MM.1S (cell line): ENCODE measurements around the gene FEM1C.
"Not testable (repeated sequence)": the region's sequence is repeated elsewhere in the genome, so short reads cannot be mapped to it uniquely, and the experiment has no call there.

Source experiments
- DNase-seq: peaks from one replicate; pipeline ENCODE4 v3.0.0-alpha.2; 2015
- H2AFZ ChIP-seq: fragments of 300-600 bp; sonication (generic); 2 replicates; pipeline ENCODE4 v1.6.0; 2016; ENCODE audit warnings: antibody characterized with exemption, low read length
- H3F3A ChIP-seq: fragments of 300-600 bp; sonication (generic); 2 replicates; pipeline ENCODE4 v1.6.1; 2016; ENCODE audit warnings: mild to moderate bottlenecking, antibody characterized with exemption, low read length, moderate library complexity, mixed read lengths; ENCODE audit not compliant: insufficient read depth
- H3K27ac ChIP-seq: fragments of 300-600 bp; sonication (generic); 2 replicates; pipeline ENCODE4 v1.5.1; 2016; ENCODE audit warnings: mild to moderate bottlenecking, low read length
- H3K27me3 ChIP-seq: fragments of 300-600 bp; sonication (generic); replicated peaks from 2 replicates; pipeline ENCODE4 v1.6.0; 2016; ENCODE audit warnings: low read length; ENCODE audit not compliant: insufficient read depth
- H3K36me3 ChIP-seq: fragments of 300-600 bp; sonication (generic); replicated peaks from 2 replicates; pipeline ENCODE4 v1.6.1; 2016; ENCODE audit warnings: mild to moderate bottlenecking, low read length, mixed read lengths; ENCODE audit not compliant: insufficient read depth
- H3K4me1 ChIP-seq: fragments of 300-600 bp; sonication (generic); 2 replicates; pipeline ENCODE4 v1.6.1; 2016; ENCODE audit warnings: low read length, mixed read lengths
- H3K4me2 ChIP-seq: fragments of 300-600 bp; sonication (generic); 2 replicates; pipeline ENCODE4 v1.6.0; 2016; ENCODE audit warnings: low read depth, low read length
- H3K4me3 ChIP-seq: fragments of 300-600 bp; sonication (generic); 2 replicates; pipeline ENCODE4 v1.5.1; 2016; ENCODE audit warnings: low read length, mixed read lengths
- H3K79me2 ChIP-seq: fragments of 300-600 bp; sonication (generic); 2 replicates; pipeline ENCODE4 v1.6.1; 2016; ENCODE audit warnings: mixed run types, low read length, mixed read lengths
- H3K9ac ChIP-seq: fragments of 300-600 bp; sonication (generic); 2 replicates; pipeline ENCODE4 v1.6.1; 2016; ENCODE audit warnings: low read length, mixed read lengths
- H3K9me2 ChIP-seq: fragments of 300-600 bp; sonication (generic); replicated peaks from 2 replicates; pipeline ENCODE4 v1.6.1; 2016; ENCODE audit warnings: mild to moderate bottlenecking, low read length, mixed read lengths; ENCODE audit not compliant: insufficient read depth
- H3K9me3 ChIP-seq: fragments of 300-600 bp; sonication (generic); replicated peaks from 2 replicates; pipeline ENCODE4 v1.6.1; 2016; ENCODE audit warnings: mild to moderate bottlenecking, low read length, mixed read lengths; ENCODE audit not compliant: insufficient read depth
- H4K20me1 ChIP-seq: fragments of 300-600 bp; sonication (generic); 2 replicates; pipeline ENCODE4 v1.6.1; 2016; ENCODE audit warnings: mild to moderate bottlenecking, low read length, moderate library complexity, mixed read lengths; ENCODE audit not compliant: insufficient read depth
- EZH2 ChIP-seq: fragments of 300-600 bp; sonication (generic); optimal IDR thresholded peaks from 2 replicates; pipeline ENCODE3; 2017; ENCODE audit warnings: low read depth, mild to moderate bottlenecking, antibody characterized with exemption, low read length, mixed read lengths
- EZH2phosphoT487 ChIP-seq: fragments of 300-600 bp; sonication (generic); IDR thresholded peaks from 2 replicates; pipeline ENCODE4 v1.6.1; 2018; ENCODE audit warnings: antibody characterized with exemption, low read length
- TF ChIP-seq, protein P1 (sequence below): fragments of 300-600 bp; sonication (generic); IDR thresholded peaks from 2 replicates; pipeline ENCODE4 v1.5.1; 2016; ENCODE audit warnings: antibody characterized with exemption, low read length, mixed read lengths

The FEM1C gene

DNA sequence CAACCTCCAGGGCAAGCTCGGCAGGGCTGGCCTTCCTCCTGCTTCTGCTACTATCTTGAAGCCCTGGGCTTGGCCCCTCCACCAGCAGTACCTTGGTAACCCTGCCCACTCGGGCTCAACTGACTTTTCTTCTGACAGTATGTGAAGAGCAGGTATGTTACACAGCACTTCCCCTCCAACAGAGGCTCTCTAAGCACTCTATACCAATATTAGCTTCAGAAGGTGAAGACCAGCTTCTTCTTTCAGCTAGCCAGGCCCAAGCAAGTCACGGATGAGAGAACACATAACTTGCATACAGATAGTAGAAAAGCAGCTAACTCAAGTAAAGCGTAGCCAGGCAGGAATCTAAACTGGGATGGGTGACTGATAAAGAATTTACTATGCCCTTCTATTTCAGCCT lies 64.3 kb downstream of the FEM1C start:
- no peaks in the 10 kb centered on the region for H3F3A ChIP-seq
- no peaks in the 10 kb centered on the region for H3K4me1 ChIP-seq
- H3K4me2 ChIP-seq, result no peak overlapping the region
- no peaks in the 10 kb centered on the region for H3K27me3 ChIP-seq
- no peak overlapping the region for H3K9ac ChIP-seq
- no peak overlapping the region for H3K27ac ChIP-seq
- H4K20me1 ChIP-seq, result no peaks in the 10 kb centered on the region
- no peak overlapping the region for H2AFZ ChIP-seq
- H3K4me3 ChIP-seq, result no peak overlapping the region
- no peak for DNase-seq
- H3K9me3 ChIP-seq, result no peaks in the 10 kb centered on the region
- no peaks in the 10 kb centered on the region for H3K9me2 ChIP-seq
- TF ChIP-seq EZH2phosphoT487 (no peak), EZH2 (no peak)
- TF ChIP-seq, protein P1, sequence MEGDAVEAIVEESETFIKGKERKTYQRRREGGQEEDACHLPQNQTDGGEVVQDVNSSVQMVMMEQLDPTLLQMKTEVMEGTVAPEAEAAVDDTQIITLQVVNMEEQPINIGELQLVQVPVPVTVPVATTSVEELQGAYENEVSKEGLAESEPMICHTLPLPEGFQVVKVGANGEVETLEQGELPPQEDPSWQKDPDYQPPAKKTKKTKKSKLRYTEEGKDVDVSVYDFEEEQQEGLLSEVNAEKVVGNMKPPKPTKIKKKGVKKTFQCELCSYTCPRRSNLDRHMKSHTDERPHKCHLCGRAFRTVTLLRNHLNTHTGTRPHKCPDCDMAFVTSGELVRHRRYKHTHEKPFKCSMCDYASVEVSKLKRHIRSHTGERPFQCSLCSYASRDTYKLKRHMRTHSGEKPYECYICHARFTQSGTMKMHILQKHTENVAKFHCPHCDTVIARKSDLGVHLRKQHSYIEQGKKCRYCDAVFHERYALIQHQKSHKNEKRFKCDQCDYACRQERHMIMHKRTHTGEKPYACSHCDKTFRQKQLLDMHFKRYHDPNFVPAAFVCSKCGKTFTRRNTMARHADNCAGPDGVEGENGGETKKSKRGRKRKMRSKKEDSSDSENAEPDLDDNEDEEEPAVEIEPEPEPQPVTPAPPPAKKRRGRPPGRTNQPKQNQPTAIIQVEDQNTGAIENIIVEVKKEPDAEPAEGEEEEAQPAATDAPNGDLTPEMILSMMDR, result no peak
- no peaks in the 10 kb centered on the region for H3K36me3 ChIP-seq
- H3K79me2 ChIP-seq, result no peaks in the 10 kb centered on the region

DNA sequence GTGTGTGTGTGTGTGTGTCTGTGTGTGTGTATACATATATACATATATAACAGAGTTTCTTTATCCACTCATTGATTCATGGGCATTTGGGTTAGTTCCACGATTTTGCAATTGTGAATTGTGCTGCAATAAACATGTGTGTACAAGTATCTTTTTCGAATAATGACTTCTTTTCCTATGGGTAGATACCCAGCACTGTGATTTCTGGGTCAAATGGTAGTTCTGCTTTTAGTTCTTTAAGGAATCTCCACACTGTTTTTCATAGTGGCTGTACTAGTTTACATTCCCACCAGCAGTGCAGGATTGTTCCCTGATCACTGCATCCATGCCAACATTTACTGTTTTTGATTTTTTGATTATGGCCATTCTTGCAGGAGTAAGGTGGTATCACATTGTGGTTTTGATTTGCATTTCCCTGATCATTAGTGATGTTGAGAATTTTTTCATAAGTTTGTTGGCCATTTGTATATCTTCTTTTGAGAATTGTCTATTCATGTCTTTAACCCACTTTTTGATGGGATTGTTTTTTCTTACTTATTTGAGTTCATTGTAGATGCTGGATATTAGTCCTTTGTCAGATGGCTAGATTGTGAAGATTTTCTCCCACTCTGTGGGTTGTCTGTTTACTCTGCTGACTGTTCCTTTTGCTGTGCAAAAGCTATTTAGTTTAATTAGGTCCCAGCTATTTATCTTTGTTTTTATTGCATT lies 65.3 kb downstream of the FEM1C start:
- H3K4me3 ChIP-seq, H3K27ac ChIP-seq, DNase-seq, H2AFZ ChIP-seq, H3K4me1 ChIP-seq, H3K9me2 ChIP-seq, H3K9ac ChIP-seq, H3K79me2 ChIP-seq, H3F3A ChIP-seq, H3K36me3 ChIP-seq, H3K4me2 ChIP-seq, H4K20me1 ChIP-seq, H3K9me3 ChIP-seq, H3K27me3 ChIP-seq: not testable (repeated sequence)

DNA sequence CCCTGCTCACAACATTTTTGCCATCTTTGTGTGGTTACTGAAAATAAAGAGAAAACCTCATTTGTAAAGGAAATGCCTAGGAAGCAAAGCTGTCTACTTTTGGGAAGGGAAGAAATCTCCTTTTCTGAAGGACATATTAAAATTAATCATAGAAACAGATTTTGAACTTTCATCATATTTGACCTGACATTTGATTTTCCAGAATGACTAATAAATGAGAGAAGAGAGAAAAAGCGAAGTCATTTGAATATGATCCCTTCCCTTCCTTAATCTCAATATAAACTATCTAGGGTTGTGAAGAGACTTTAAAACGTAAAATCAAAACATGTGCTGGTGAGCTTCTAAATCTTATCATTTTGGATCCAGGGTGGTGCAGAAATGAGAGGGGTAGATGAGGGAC lies 66.3 kb downstream of the FEM1C start:
- H3F3A ChIP-seq, result no peaks in the 10 kb centered on the region
- no peaks in the 10 kb centered on the region for H3K27me3 ChIP-seq
- no peaks in the 10 kb centered on the region for H3K9me2 ChIP-seq
- no peaks in the 10 kb centered on the region for H3K4me1 ChIP-seq
- no peaks in the 10 kb centered on the region for H4K20me1 ChIP-seq
- no peaks in the 10 kb centered on the region for H3K9me3 ChIP-seq
- no peak overlapping the region for H3K9ac ChIP-seq
- no peak overlapping the region for H2AFZ ChIP-seq
- H3K4me2 ChIP-seq, result no peak overlapping the region
- DNase-seq, result no peak
- H3K79me2 ChIP-seq, result no peaks in the 10 kb centered on the region
- TF ChIP-seq EZH2, result no peak
- TF ChIP-seq EZH2phosphoT487, result no peak
- TF ChIP-seq, protein P1, result no peak
- H3K27ac ChIP-seq, result no peak overlapping the region
- no peaks in the 10 kb centered on the region for H3K36me3 ChIP-seq
- H3K4me3 ChIP-seq, result no peak overlapping the region

DNA sequence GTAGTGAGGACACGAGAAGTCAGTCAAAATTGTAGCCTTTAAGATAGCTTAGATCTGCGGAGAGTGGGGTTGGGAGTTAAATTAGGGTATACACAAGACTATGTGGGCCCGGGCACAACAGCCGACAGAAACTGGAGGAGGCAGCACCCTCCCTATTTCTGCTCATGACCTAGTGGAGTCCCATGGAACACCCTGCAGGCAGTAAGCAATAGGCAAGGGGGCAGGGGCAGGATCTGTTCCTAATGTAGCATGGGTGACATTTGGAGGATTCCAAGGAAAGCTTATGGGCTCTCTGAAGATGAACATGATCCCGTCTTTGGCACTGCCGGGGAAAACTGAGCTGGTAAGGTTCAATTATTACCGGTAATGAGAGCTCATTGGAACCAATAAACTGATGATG lies 67.0 kb downstream of the FEM1C start:
- H3K27me3 ChIP-seq, result no peaks in the 10 kb centered on the region
- no peak for DNase-seq

More for the DNA sequence above, 67.0 kb downstream of the FEM1C start:
- Histone ChIP-seq H3K4me2 (no peak overlapping the region), H4K20me1 (no peaks in the 10 kb centered on the region), H3K9me2 (no peaks in the 10 kb centered on the region), H3K79me2 (no peaks in the 10 kb centered on the region), H3K9ac (no peak overlapping the region), H3K9me3 (no peaks in the 10 kb centered on the region), H3K4me1 (no peaks in the 10 kb centered on the region), H3F3A (no peaks in the 10 kb centered on the region), H2AFZ (no peak overlapping the region), H3K4me3 (no peak overlapping the region), H3K27ac (no peak overlapping the region), H3K36me3 (no peaks in the 10 kb centered on the region)
- TF ChIP-seq EZH2 (no peak), EZH2phosphoT487 (no peak)
- TF ChIP-seq, protein P1, result no peak
